Body of pancreas (tissue), 4 donors: ENCODE data around the gene ISLR2. TPM values are rescaled to one million over a fixed set of nuclear protein-coding genes. Genes with fewer than 3 reads are reported as not detected.

Experiments
- ATAC-seq: fragments of 150-250 bp; one replicate; pipeline ENCODE4 v1.9.1; 2016
- DNase-seq, 4 donors: peaks; one replicate each; pipeline ENCODE4 v3.0.0-alpha.2; 2019
- H3K27ac ChIP-seq, 4 donors: fragments of 200-600 bp; sonication (generic); 1 replicate in 3 of 4; 2 replicates in 1 of 4; pipeline versions ENCODE4 v1.5.1 to v1.6.1; 2016 to 2019; ENCODE audit warnings: mild to moderate bottlenecking in 1 of 4, mixed read lengths in 1 of 4, moderate library complexity in 1 of 4
- H3K27me3 ChIP-seq, 2 donors: fragments of 200-600 bp; sonication (generic); one replicate each; pipeline ENCODE4 v1.6.0; 2016; ENCODE audit warnings: mild to moderate bottlenecking in 1 of 2
- H3K36me3 ChIP-seq, 2 donors: fragments of 200-600 bp; sonication (generic); replicated peaks in 1 of 2; 2 replicates each; pipeline ENCODE4 v1.5.1; 2016; ENCODE audit warnings: low read depth in 2 of 2; ENCODE audit not compliant: insufficient read depth in 1 of 2
- H3K4me1 ChIP-seq: fragments of 200-600 bp; sonication (generic); one replicate; pipeline ENCODE4 v1.6.0; 2016
- H3K4me3 ChIP-seq, 2 donors: fragments of 200-600 bp; sonication (generic); 1 replicate in 1 of 2; 2 replicates in 1 of 2; pipeline ENCODE4 v1.5.1; 2016 to 2019
- H3K9me3 ChIP-seq, 3 donors: fragments of 200-600 bp; sonication (generic); 1 replicate in 2 of 3; 2 replicates in 1 of 3; pipeline ENCODE4 v1.5.1; 2016
- CTCF ChIP-seq, 7 experiments: fragments of 450-650 bp in 4 of 7; fragments of 200-600 bp in 3 of 7; sonication (generic) in 3 of 7; IDR thresholded peaks; one replicate each; pipeline ENCODE4 v1.5.1; 2016 to 2019; ENCODE audit warnings: antibody characterized with exemption in 7 of 7
- POLR2A ChIP-seq, 3 donors: fragments of 450-650 bp; IDR thresholded peaks; one replicate each; pipeline ENCODE4 v1.6.1; 2016; ENCODE audit warnings: antibody characterized with exemption in 3 of 3, mild to moderate bottlenecking in 2 of 3
- WGBS, 2 donors: methylation state at CpG; one replicate each; pipeline ENCODE4 v1.1.5; 2017; 5-methylcytosine and 5-hydroxymethylcytosine counted together
- intact Hi-C: fragments of 100-400 bp; cut with DNase I; formaldehyde crosslinking; loops from one replicate; pipeline ENCODE4 v1.15.1; 2023
- total RNA-seq, 2 donors: library from RNA; depleted of rRNA; stranded (reverse); fragments of >200 nt; gene quantifications; one replicate each; pipeline ENCODE4 v1.1.0, GENCODE V29; 2016

Gene ISLR2
- total RNA-seq, 2 donors from 2014 or later = not detected

- WGBS, 2 donors = 26 to 29% methylated on average over 18 of the region's 18 CpGs
- H3K27ac ChIP-seq = peak overlapping the region in 2 of 4 donors; percentile 6 to 18
- ATAC-seq = no peak
- peaks cover 0 to 28% of the 10 kb centered on the region in 2 donors for H3K27me3 ChIP-seq
- intact Hi-C loops = no loop called here
- H3K36me3 ChIP-seq = no peaks in the 10 kb centered on the region
- no peak overlapping the region for H3K4me3 ChIP-seq
- H3K4me1 ChIP-seq = peaks cover 27% of the 10 kb centered on the region
- no peaks in the 10 kb centered on the region for H3K9me3 ChIP-seq
- no peak for DNase-seq
- TF ChIP-seq POLR2A (IDR thresholded peaks at IDR 0.05) (no peak), CTCF (IDR thresholded peaks at IDR 0.05) (no peak)
Observed at GRCh38 chr15:74136814-74137536, 6.6 kb downstream of the ISLR2 start.

GRCh38 chr15:74137537-74137894 is 7.1 kb downstream of the ISLR2 start:
- Histone ChIP-seq H3K4me3 (no peak overlapping the region), H3K27ac (no peak overlapping the region), H3K9me3 (no peaks in the 10 kb centered on the region), H3K36me3 (no peaks in the 10 kb centered on the region), H3K27me3 (peaks cover 0 to 28% of the 10 kb centered on the region in 2 donors), H3K4me1 (peaks cover 27% of the 10 kb centered on the region)
- DNase-seq (no peak), ATAC-seq (no peak)
- 80 to 84% methylated on average over 2 of the region's 2 CpGs for WGBS, 2 donors
- TF ChIP-seq POLR2A (IDR thresholded peaks at IDR 0.05) (no peak), CTCF (IDR thresholded peaks at IDR 0.05) (no peak)
- intact Hi-C loops = no loop called here

DNA sequence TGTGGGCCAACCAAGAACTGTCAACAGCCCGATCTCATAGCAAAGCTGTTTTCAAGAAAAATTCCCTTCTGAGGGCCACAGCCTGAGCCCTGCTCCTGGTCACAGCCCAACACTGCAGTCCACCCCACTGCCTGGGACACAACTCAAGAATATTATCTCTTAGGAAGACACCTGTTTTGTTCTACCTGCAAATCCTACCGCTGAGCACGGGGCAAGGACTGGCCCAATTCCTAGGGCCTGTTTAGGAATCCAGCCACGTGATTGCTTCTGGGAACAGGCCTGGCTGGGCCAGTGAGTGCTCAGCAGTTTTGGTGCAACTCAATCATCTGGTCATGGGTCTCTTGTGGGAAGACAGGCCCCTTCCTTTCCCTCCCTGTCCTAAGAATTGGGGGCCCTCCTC is 8.3 kb downstream of the ISLR2 start:
- DNase-seq (no peak), ATAC-seq (no peak)
- no peaks in the 10 kb centered on the region for H3K9me3 ChIP-seq
- 79 to 85% methylated on average over 2 to 4 of the region's 4 CpGs for WGBS, 2 donors
- H3K36me3 ChIP-seq = no peaks in the 10 kb centered on the region
- intact Hi-C loops = no loop called here
- peaks cover 27% of the 10 kb centered on the region for H3K4me1 ChIP-seq
- H3K27ac ChIP-seq = no peak overlapping the region
- peaks cover 0 to 22% of the 10 kb centered on the region in 2 donors for H3K27me3 ChIP-seq
- H3K4me3 ChIP-seq = no peak overlapping the region
- TF ChIP-seq POLR2A (IDR thresholded peaks at IDR 0.05) (no peak), CTCF (IDR thresholded peaks at IDR 0.05) (no peak)

DNA sequence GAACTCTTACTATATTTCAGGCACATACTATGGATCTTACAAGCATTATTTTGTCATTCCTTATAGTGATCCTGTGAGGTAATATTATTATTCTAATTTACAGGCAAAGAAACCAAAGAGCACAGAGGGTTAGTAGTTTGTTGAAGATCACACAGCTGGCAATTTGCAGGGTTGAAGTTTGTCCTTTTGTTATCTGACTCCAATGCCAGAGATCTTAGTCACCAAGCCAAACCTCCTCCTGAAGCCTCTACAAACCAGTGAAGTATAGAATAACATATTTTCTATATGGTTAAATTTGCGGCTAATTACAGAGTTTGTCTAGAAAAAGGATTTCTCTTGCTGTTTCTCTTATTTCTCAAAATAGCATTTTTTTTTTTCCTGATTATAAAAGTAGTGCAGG is 11.2 kb downstream of the ISLR2 start:
- H3K9me3 ChIP-seq = no peaks in the 10 kb centered on the region
- no peak for DNase-seq
- H3K27ac ChIP-seq = no peak overlapping the region
- no peaks in the 10 kb centered on the region for H3K36me3 ChIP-seq
- intact Hi-C loops = no loop called here
- no peak for ATAC-seq
- peaks cover 0 to 8% of the 10 kb centered on the region in 2 donors for H3K27me3 ChIP-seq
- TF ChIP-seq CTCF (IDR thresholded peaks at IDR 0.05) = no peak
- TF ChIP-seq POLR2A (IDR thresholded peaks at IDR 0.05) = no peak
- WGBS, 2 donors = 88 to 100% methylated on average over 1 of the region's 1 CpG
- peaks cover 4% of the 10 kb centered on the region for H3K4me1 ChIP-seq
- H3K4me3 ChIP-seq = no peak overlapping the region
